Peyer's patch (tissue), 4 donors: ENCODE measurements around the gene ABLIM1. TPM values are rescaled to one million over a fixed set of nuclear protein-coding genes. Genes with fewer than 3 reads are reported as not detected.

Source experiments
- DNase-seq, 3 donors: peaks; one replicate each; pipeline ENCODE4 v3.0.0-alpha.2; 2017 to 2019
- H3K27ac ChIP-seq, 4 donors: fragments of 200-600 bp; sonication (generic); one replicate each; pipeline ENCODE4 v1.5.1; 2016 to 2019
- H3K27me3 ChIP-seq, 2 donors: fragments of 200-600 bp; sonication (generic); one replicate each; pipeline ENCODE4 v1.5.1; 2019
- H3K36me3 ChIP-seq, 3 donors: fragments of 200-600 bp; sonication (generic); one replicate each; pipeline ENCODE4 v1.5.1; 2016 to 2019
- H3K4me1 ChIP-seq, 4 donors: fragments of 200-600 bp; sonication (generic); one replicate each; pipeline ENCODE4 v1.5.1; 2016 to 2019
- H3K4me3 ChIP-seq, 4 donors: fragments of 200-600 bp; sonication (generic); 1 replicate in 3 of 4; 2 replicates in 1 of 4; pipeline ENCODE4 v1.5.1; 2016 to 2019; ENCODE audit warnings: mild to moderate bottlenecking in 1 of 4
- H3K9me3 ChIP-seq, 4 donors: fragments of 200-600 bp; sonication (generic); one replicate each; pipeline ENCODE4 v1.5.1; 2016 to 2019; ENCODE audit warnings: mild to moderate bottlenecking in 1 of 4
- CTCF ChIP-seq, 6 experiments: fragments of 450-650 bp in 4 of 6; fragments of 200-600 bp in 2 of 6; sonication (generic) in 1 of 6; IDR thresholded peaks; one replicate each; pipeline ENCODE4 v1.5.1; 2017 to 2019; ENCODE audit warnings: antibody characterized with exemption in 6 of 6, mild to moderate bottlenecking in 3 of 6, moderate library complexity in 1 of 6
- POLR2A ChIP-seq, 2 donors: fragments of 450-650 bp; IDR thresholded peaks; one replicate each; pipeline ENCODE4 v1.5.1; 2017; ENCODE audit warnings: antibody characterized with exemption in 2 of 2, mild to moderate bottlenecking in 2 of 2, moderate library complexity in 2 of 2
- total RNA-seq, 4 donors: library from RNA; depleted of rRNA; stranded (reverse); fragments of >200 nt; gene quantifications; one replicate each; pipeline ENCODE4 v1.1.0, GENCODE V29; 2016

The ABLIM1 gene
- total RNA-seq, 4 donors from 2014 or later, result 91.6 to 145 (median 121) TPM

GRCh38 chr10:114477285-114477684 is 180.8 kb downstream of the ABLIM1 start:
- H3K27ac ChIP-seq, result no peak overlapping the region
- H3K27me3 ChIP-seq, result no peaks in the 10 kb centered on the region
- H3K36me3 ChIP-seq, result no peaks in the 10 kb centered on the region
- no peaks in the 10 kb centered on the region for H3K9me3 ChIP-seq
- no peak for TF ChIP-seq POLR2A (IDR thresholded peaks at IDR 0.05)
- no peak for TF ChIP-seq CTCF (IDR thresholded peaks at IDR 0.05)
- H3K4me3 ChIP-seq, result no peak overlapping the region
- peaks cover 0 to 22% (median 0%) of the 10 kb centered on the region in 4 donors for H3K4me1 ChIP-seq
- no peak for DNase-seq

- Histone ChIP-seq H3K27me3 (no peaks in the 10 kb centered on the region), H3K9me3 (no peaks in the 10 kb centered on the region), H3K4me3 (no peak overlapping the region), H3K4me1 (peaks cover 0 to 30% (median 4%) of the 10 kb centered on the region in 4 donors), H3K36me3 (no peaks in the 10 kb centered on the region), H3K27ac (no peak overlapping the region)
- DNase-seq, result no peak
- TF ChIP-seq CTCF (IDR thresholded peaks at IDR 0.05), result no peak
These were observed 183.1 kb downstream of the ABLIM1 start for GRCh38 chr10:114474989-114475388.

- Histone ChIP-seq H3K9me3 (no peaks in the 10 kb centered on the region), H3K4me1 (peaks cover 0 to 24% (median 4%) of the 10 kb centered on the region in 4 donors), H3K27me3 (no peaks in the 10 kb centered on the region), H3K27ac (no peak overlapping the region), H3K36me3 (no peaks in the 10 kb centered on the region), H3K4me3 (no peak overlapping the region)
- TF ChIP-seq CTCF (IDR thresholded peaks at IDR 0.05) (no peak), POLR2A (IDR thresholded peaks at IDR 0.05) (no peak)
- no peak for DNase-seq
These were observed 184.3 kb downstream of the ABLIM1 start for GRCh38 chr10:114473776-114474175.

- Histone ChIP-seq H3K9me3 (no peaks in the 10 kb centered on the region), H3K27me3 (no peaks in the 10 kb centered on the region), H3K27ac (peak overlapping the region in 2 of 4 donors; percentile 19 to 47), H3K4me1 (peaks cover 0 to 22% (median 4%) of the 10 kb centered on the region in 4 donors), H3K4me3 (no peak overlapping the region), H3K36me3 (no peaks in the 10 kb centered on the region)
- TF ChIP-seq POLR2A (IDR thresholded peaks at IDR 0.05) (no peak), CTCF (IDR thresholded peaks at IDR 0.05) (peak in 1 of 6 experiments; percentile 20)
- DNase-seq, result no peak
These were observed 185.2 kb downstream of the ABLIM1 start for GRCh38 chr10:114472877-114473253.

- DNase-seq, result no peak
- TF ChIP-seq POLR2A (IDR thresholded peaks at IDR 0.05), result no peak
- TF ChIP-seq CTCF (IDR thresholded peaks at IDR 0.05), result no peak
- H3K27ac ChIP-seq, result peak overlapping the region in 3 of 4 donors; percentile 19 to 47 (median 19)
- H3K36me3 ChIP-seq, result no peaks in the 10 kb centered on the region
- H3K4me1 ChIP-seq, result peaks cover 0 to 22% (median 4%) of the 10 kb centered on the region in 4 donors
- no peaks in the 10 kb centered on the region for H3K27me3 ChIP-seq
- no peaks in the 10 kb centered on the region for H3K9me3 ChIP-seq
- no peak overlapping the region for H3K4me3 ChIP-seq
These were observed 185.9 kb downstream of the ABLIM1 start for GRCh38 chr10:114471906-114472876.
